Natural killer cell treated with Interleukin-12 subunit alpha and Interleukin-12 subunit beta and Interleukin-15 and Interleukin-18, amount 100 ng/mL, for 72 hours (primary cell): ENCODE data around the gene SMC4. TPM values are rescaled to one million over a fixed set of nuclear protein-coding genes. Genes with fewer than 3 reads are reported as not detected.

Experiments
- ATAC-seq, 2 donors: fragments of 150-1000 bp; cut with Tn5 transposase in 1 of 2; sonication (Bioruptor Pico), chemical (Tn5 transposase) in 1 of 2; 2 replicates each; pipeline ENCODE4 v1.10.0; 2021
- DNase-seq: peaks from one replicate; pipeline ENCODE4 v3.0.0; 2022; ENCODE audit warnings: low spot score
- H3K27ac Mint-ChIP-seq, 2 donors: 1 replicate in 1 of 2; 2 replicates in 1 of 2; pipeline ENCODE4 v1.8.0; 2022; ENCODE audit warnings: mixed read lengths in 2 of 2, mild to moderate bottlenecking in 1 of 2, moderate library complexity in 1 of 2
- H3K27me3 Mint-ChIP-seq, 2 donors: 1 replicate in 1 of 2; 2 replicates in 1 of 2; pipeline ENCODE4 v1.8.0; 2022; ENCODE audit warnings: mixed read lengths in 2 of 2
- H3K36me3 Mint-ChIP-seq: one replicate; pipeline ENCODE4 v1.8.0; 2022; ENCODE audit warnings: mixed read lengths
- H3K4me1 Mint-ChIP-seq, 2 donors: 1 replicate in 1 of 2; 2 replicates in 1 of 2; pipeline ENCODE4 v1.8.0; 2022; ENCODE audit warnings: low read depth in 2 of 2, mixed read lengths in 2 of 2, mild to moderate bottlenecking in 1 of 2
- H3K4me3 Mint-ChIP-seq: one replicate; pipeline ENCODE4 v1.8.0; 2022; ENCODE audit warnings: mixed read lengths
- H3K9me3 Mint-ChIP-seq: 2 replicates; pipeline ENCODE4 v1.8.0; 2022; ENCODE audit warnings: mixed read lengths
- total RNA-seq, 2 donors: library from RNA; stranded (reverse); gene quantifications; one replicate each; pipeline ENCODE4 v1.2.3, GENCODE V29; 2022

SMC4 gene
- total RNA-seq, 2 donors from 2014 or later, result 118 to 201 TPM

GRCh38 chr3:160481856-160482255 is 82.4 kb downstream of the SMC4 start:
- Mint-ChIP-seq H3K9me3 (no peaks in the 10 kb centered on the region), H3K27ac (no peak overlapping the region), H3K36me3 (no peaks in the 10 kb centered on the region), H3K27me3 (peaks cover 7% of the 10 kb centered on the region in 2 donors), H3K4me1 (peaks cover 0 to 7% of the 10 kb centered on the region in 2 donors), H3K4me3 (no peak overlapping the region)
- ATAC-seq, result no peak
- DNase-seq, result no peak

DNA sequence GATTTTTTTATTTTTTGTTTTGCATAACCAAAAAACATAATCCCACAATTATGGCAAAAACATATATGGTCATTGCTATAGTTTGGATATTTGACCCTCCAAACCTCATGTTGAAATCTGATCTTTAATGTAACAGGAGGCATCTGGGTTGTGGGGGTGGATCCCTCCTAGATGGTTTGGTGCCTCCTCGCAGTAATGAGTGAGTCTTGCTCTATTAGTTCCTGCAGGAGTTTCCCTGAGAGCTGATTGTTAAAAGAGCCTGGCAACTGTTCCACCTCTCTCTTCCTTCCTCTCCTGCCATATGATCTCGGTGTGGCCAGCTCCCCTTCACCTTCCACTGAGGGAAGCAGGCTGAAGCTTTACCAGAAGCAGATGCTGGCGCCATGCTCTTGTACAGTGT is 83.3 kb downstream of the SMC4 start:
- Mint-ChIP-seq H3K4me3 (no peak overlapping the region), H3K27ac (no peak overlapping the region), H3K36me3 (no peaks in the 10 kb centered on the region), H3K9me3 (no peaks in the 10 kb centered on the region), H3K4me1 (peaks cover 0 to 7% of the 10 kb centered on the region in 2 donors), H3K27me3 (peaks cover 7% of the 10 kb centered on the region in 2 donors)
- DNase-seq (no peak), ATAC-seq (no peak)

Other genes starting within 250 kb of the SMC4 start
- gene C3orf80, start 174.2 kb upstream of the SMC4 start, total RNA-seq, result not detected
- 10 to 100 TPM; 15.7 to 25.7 TPM for gene IFT80, start 425 bp upstream of the SMC4 start, total RNA-seq
- 10 to 100 TPM; 22.6 to 30.5 TPM for gene TRIM59, start 50.1 kb downstream of the SMC4 start, total RNA-seq
- gene KPNA4, start 165.9 kb downstream of the SMC4 start, total RNA-seq, result 10 to 100 TPM; 63.1 to 69.4 TPM